SU-DHL-6 (cell line): ENCODE results near the gene LZTS2.

Experiments
- H2AFZ ChIP-seq: fragments of 200-600 bp; sonication (generic); 2 replicates; pipeline ENCODE4 v1.6.1; 2014; ENCODE audit warnings: low read depth, mild to moderate bottlenecking, moderate library complexity, mixed read lengths, antibody characterized with exemption, low read length; ENCODE audit not compliant: severe bottlenecking
- H3F3A ChIP-seq: fragments of 200-600 bp; shearing (Covaris generic); 2 replicates; pipeline ENCODE4 v1.6.0; 2016; ENCODE audit warnings: antibody characterized with exemption, mild to moderate bottlenecking; ENCODE audit not compliant: insufficient read depth
- H3K27ac ChIP-seq: fragments of 200-600 bp; sonication (generic); 2 replicates; pipeline ENCODE4 v1.5.1; 2016; ENCODE audit warnings: low read depth, mild to moderate bottlenecking, low read length, moderate library complexity, mixed read lengths
- H3K27me3 ChIP-seq: fragments of 200-600 bp; sonication (generic), shearing (Covaris generic); 2 replicates; pipeline ENCODE4 v1.6.0; 2014; ENCODE audit warnings: mild to moderate bottlenecking, low read length
- H3K36me3 ChIP-seq: fragments of 200-600 bp; sonication (generic); 2 replicates; pipeline ENCODE4 v1.6.1; 2014; ENCODE audit warnings: mild to moderate bottlenecking, low read length, mixed read lengths
- H3K4me2 ChIP-seq: fragments of 300-600, 200-600 bp; shearing (Covaris generic), sonication (generic); 2 replicates; pipeline ENCODE4 v1.6.0; 2014; ENCODE audit warnings: low read length, low read depth, mild to moderate bottlenecking; ENCODE audit not compliant: poor library complexity, severe bottlenecking
- H3K4me3 ChIP-seq: fragments of 200-600 bp; sonication (generic); 2 replicates; pipeline ENCODE4 v1.5.1; 2014; ENCODE audit warnings: antibody characterized with exemption, low read length, mild to moderate bottlenecking, mixed read lengths; ENCODE audit not compliant: insufficient read depth, poor library complexity, severe bottlenecking
- H3K79me2 ChIP-seq: fragments of 200-600 bp; sonication (generic); 2 replicates; pipeline ENCODE4 v1.6.1; 2014; ENCODE audit warnings: mild to moderate bottlenecking, low read length, moderate library complexity; ENCODE audit not compliant: insufficient read depth
- H3K9ac ChIP-seq: fragments of 200-600 bp; sonication (generic); 2 replicates; pipeline ENCODE4 v1.7.0; 2014; ENCODE audit warnings: mild to moderate bottlenecking, low read length
- H3K9me2 ChIP-seq: fragments of 200-600 bp; sonication (generic); replicated peaks from 2 replicates; pipeline ENCODE4 v1.6.1; 2014; ENCODE audit warnings: low read length; ENCODE audit not compliant: insufficient read depth
- H3K9me3 ChIP-seq: fragments of 200-600 bp; sonication (generic); 2 replicates; pipeline ENCODE4 v1.6.1; 2014; ENCODE audit warnings: low read length, mixed read lengths; ENCODE audit not compliant: insufficient read depth
- H4K20me1 ChIP-seq: fragments of 200-600 bp; sonication (generic); 2 replicates; pipeline ENCODE4 v1.6.1; 2014; ENCODE audit warnings: low read depth, mild to moderate bottlenecking, antibody characterized with exemption, low read length, moderate library complexity, mixed read lengths
- EZH2phosphoT487 ChIP-seq: fragments of 200-600 bp; sonication (generic), shearing (Covaris generic); conservative IDR thresholded peaks from 2 replicates; pipeline ENCODE4 v1.6.1; 2018; ENCODE audit warnings: mild to moderate bottlenecking, antibody characterized with exemption, low read length, moderate library complexity, mixed read lengths
- TF ChIP-seq, protein P1 (sequence below): fragments of 200-600 bp; sonication (generic); IDR thresholded peaks from one replicate; pipeline ENCODE4 v1.5.1; 2017; ENCODE audit warnings: antibody characterized with exemption, mild to moderate bottlenecking, low read length, moderate library complexity; ENCODE audit not compliant: insufficient read depth, poor library complexity, severe bottlenecking

LZTS2 gene

DNA sequence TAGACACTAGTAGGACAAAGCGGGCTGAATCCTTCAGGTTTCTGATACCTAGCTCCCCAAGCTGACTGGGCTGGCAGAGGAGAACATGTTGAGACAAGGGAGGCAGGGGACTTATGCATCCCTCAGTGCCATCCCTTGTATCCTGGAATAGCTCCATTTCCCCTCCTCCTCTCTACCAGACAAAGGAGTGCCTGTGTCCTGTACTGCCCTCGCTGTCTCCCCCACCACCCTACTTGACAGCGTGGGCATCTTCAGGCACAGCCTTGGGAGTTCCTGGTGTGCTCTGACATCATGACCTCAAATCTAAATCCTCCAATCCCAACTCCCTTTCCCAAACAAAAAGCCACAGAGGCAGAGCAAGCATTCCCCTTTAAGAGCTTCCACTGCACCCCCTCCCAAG, 40.5 kb downstream of the LZTS2 start:
- H3K79me2 ChIP-seq, result no peaks in the 10 kb centered on the region

DNA sequence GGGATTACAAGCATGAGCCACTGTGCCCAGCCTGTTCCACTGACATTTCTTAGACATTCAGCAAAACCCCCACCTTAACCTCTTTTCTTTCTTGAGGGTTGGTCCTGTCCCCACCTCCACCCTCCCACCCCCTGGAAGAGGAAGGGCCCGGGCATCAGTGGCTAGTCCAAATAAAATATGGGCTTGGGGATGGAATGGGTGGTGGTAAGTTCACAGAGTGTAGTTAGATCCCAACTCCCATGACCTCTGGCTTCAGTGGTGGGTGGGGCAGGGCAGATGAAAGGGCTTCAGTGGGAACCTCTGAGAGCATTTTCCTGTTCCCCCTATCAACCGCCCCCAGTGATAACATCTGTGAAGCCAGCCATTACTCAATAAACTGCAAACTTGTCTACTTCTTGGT, 41.2 kb downstream of the LZTS2 start:
- Histone ChIP-seq H3K4me3 (no peak overlapping the region), H3K36me3 (no peaks in the 10 kb centered on the region), H4K20me1 (no peaks in the 10 kb centered on the region), H3K27me3 (no peaks in the 10 kb centered on the region), H3K9me2 (no peaks in the 10 kb centered on the region), H3K9ac (no peak overlapping the region), H3F3A (peaks cover 11% of the 10 kb centered on the region), H3K4me2 (no peak overlapping the region), H2AFZ (no peak overlapping the region), H3K27ac (no peak overlapping the region), H3K79me2 (no peaks in the 10 kb centered on the region), H3K9me3 (no peaks in the 10 kb centered on the region)
- TF ChIP-seq EZH2phosphoT487, result no peak
- TF ChIP-seq, protein P1, sequence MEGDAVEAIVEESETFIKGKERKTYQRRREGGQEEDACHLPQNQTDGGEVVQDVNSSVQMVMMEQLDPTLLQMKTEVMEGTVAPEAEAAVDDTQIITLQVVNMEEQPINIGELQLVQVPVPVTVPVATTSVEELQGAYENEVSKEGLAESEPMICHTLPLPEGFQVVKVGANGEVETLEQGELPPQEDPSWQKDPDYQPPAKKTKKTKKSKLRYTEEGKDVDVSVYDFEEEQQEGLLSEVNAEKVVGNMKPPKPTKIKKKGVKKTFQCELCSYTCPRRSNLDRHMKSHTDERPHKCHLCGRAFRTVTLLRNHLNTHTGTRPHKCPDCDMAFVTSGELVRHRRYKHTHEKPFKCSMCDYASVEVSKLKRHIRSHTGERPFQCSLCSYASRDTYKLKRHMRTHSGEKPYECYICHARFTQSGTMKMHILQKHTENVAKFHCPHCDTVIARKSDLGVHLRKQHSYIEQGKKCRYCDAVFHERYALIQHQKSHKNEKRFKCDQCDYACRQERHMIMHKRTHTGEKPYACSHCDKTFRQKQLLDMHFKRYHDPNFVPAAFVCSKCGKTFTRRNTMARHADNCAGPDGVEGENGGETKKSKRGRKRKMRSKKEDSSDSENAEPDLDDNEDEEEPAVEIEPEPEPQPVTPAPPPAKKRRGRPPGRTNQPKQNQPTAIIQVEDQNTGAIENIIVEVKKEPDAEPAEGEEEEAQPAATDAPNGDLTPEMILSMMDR, result no peak

More for the DNA sequence above, 40.5 kb downstream of the LZTS2 start:
- Histone ChIP-seq H3K9me2 (no peaks in the 10 kb centered on the region), H3K9ac (no peak overlapping the region), H3K4me2 (no peak overlapping the region), H3K27me3 (no peaks in the 10 kb centered on the region), H3F3A (peaks cover 11% of the 10 kb centered on the region), H4K20me1 (no peaks in the 10 kb centered on the region), H3K4me3 (no peak overlapping the region), H3K9me3 (no peaks in the 10 kb centered on the region), H3K27ac (no peak overlapping the region), H3K36me3 (no peaks in the 10 kb centered on the region), H2AFZ (no peak overlapping the region)
- TF ChIP-seq, protein P1, result no peak
- TF ChIP-seq EZH2phosphoT487, result no peak

DNA sequence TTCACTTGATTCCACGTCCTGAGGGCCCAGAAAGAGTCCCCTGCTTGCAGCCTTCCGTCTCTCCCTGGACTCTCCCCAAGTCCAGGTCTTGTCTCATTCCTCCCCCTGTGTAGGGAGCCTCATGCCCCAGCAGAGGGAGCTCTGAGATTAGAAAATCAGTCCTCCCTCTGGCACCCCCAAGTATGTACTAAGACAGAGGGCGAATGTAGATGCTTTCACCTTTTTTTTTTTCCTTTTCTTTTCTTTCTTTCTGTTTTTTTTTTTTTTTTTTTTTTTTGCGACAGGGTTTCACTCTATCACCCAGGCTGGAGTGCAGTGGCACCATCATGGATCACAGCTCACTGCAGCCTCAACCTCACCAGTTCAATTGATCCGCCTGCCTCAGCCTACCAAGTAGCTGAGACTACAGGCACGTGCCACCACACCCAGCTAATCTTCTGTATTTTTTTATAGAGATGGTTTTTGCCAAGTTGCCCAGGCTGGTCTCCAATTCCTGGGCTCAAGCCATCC, 41.7 kb downstream of the LZTS2 start:
- Histone ChIP-seq H3K4me2 (no peak overlapping the region), H2AFZ (no peak overlapping the region), H3K9me2 (no peaks in the 10 kb centered on the region), H3K9ac (no peak overlapping the region), H3K79me2 (no peaks in the 10 kb centered on the region), H3K27ac (no peak overlapping the region), H3K9me3 (no peaks in the 10 kb centered on the region), H4K20me1 (no peaks in the 10 kb centered on the region), H3K36me3 (no peaks in the 10 kb centered on the region), H3F3A (peaks cover 11% of the 10 kb centered on the region), H3K27me3 (no peaks in the 10 kb centered on the region), H3K4me3 (no peak overlapping the region)
- TF ChIP-seq, protein P1, result peak; percentile 78
- TF ChIP-seq EZH2phosphoT487, result no peak

DNA sequence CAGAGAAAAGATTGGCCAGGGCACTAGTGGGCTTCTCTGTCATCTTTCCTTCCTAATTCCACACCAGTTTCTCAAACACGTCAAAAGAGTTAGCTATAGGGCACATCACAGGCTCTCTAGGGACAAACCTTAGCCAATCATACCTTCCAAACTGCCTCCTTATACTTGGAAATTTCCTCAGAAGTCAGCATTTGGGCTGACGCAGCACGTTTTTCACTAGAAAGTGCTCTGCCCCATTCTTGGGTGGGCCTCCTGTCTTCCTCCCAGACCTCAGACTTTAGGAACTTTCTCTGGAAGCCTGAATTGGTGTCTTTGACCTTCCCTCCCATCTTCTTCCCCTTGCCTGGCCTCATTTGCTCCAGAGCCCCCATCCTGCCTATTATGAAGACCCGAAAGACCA, 42.5 kb downstream of the LZTS2 start:
- peak overlapping the region; percentile 46 for H3K9ac ChIP-seq

More for the DNA sequence above, 42.5 kb downstream of the LZTS2 start:
- Histone ChIP-seq H3F3A (peaks cover 11% of the 10 kb centered on the region), H3K27ac (no peak overlapping the region), H2AFZ (peak overlapping the region; percentile 89), H3K9me3 (no peaks in the 10 kb centered on the region), H3K4me3 (peak overlapping the region; percentile 48), H3K27me3 (no peaks in the 10 kb centered on the region), H3K36me3 (no peaks in the 10 kb centered on the region), H4K20me1 (no peaks in the 10 kb centered on the region), H3K79me2 (no peaks in the 10 kb centered on the region), H3K4me2 (peak overlapping the region; percentile 62), H3K9me2 (no peaks in the 10 kb centered on the region)
- no peak for TF ChIP-seq EZH2phosphoT487
- TF ChIP-seq, protein P1, result no peak
